Stimulated activated CD8-positive, alpha-beta memory T cell treated with anti-CD3 and anti-CD28 coated beads, Interleukin-2, amount 100 ng/mL, for 1 hour (primary cell): Measurements from ENCODE around the gene SKI.

ENCODE experiments used
- DNase-seq, 2 donors: peaks; one replicate each; pipeline ENCODE4 v3.0.0-alpha.2; 2020; ENCODE audit warnings: low read depth in 2 of 2

Gene SKI

GRCh38 chr1:2228157-2228594 is at the start of gene SKI:
TSS of gene SKI (plus strand) at chr1:2228319. CDS start at chr1:2228767, 448 bp downstream.
- no peak for DNase-seq

DNA sequence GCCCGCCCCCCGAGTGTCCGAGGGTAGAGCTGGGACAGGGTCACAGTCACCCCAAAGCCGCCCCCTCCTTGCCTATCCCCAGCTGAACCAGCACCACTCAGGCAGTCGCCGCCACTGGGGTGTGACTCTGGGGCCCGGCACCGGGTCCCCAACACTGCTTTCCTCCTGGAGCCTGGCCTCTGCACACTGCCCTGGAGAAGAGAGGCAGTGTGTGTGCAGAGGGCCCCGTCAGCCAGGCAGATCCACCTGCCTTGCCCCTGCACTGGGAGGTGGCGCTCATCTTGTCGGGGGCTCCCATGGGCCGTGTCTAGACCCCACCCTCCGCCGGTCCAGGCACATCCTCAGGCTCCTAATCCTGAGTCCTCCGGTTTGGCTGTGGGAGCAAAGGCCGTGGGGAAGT is 49.2 kb upstream of the SKI start:
- no peak for DNase-seq

GRCh38 chr1:2179283-2180013 is 48.7 kb upstream of the SKI start:
- DNase-seq: no peak

DNA sequence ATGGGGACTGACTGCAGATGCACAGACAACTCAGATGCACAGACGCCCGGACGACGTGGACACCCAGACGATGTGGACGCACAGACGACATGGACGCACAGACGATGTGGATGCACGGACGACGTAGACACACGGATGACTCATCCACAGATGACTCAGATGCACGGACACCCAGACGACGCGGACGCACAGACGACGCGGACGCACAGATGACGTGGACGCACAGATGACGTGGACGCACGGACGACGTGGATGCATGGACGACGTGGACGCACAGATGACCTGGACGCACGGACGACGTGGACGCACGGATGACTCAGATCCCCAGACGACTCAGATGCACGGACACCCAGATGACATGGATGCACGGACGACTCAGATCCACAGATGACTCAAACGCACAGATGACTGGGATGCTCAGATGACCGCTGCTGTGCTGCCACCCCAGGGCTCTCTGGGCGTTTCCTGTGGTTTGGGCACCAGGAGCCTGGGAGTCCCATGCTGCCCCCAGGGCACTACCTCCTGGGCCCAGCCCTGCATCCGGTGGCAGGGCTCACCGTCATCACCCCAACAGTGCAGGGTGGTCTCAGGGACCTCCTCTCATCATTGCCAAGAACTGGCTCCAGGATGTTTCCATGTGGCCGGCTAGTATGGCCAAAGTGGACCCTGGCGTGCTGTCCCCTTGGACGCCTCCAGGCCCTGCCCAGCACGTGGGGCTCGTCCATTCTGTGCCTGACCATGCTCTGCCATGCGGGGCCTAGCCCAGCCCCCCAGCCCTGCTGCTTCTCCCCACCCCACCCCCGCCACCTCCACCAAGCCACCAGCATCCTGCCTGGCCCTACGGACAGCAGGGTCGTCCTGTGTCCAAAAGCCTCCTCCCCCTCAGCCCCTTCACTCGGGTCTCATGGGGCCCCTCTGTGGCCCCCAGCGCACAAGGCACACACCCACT is 47.5 kb upstream of the SKI start:
- no peak for DNase-seq

DNA sequence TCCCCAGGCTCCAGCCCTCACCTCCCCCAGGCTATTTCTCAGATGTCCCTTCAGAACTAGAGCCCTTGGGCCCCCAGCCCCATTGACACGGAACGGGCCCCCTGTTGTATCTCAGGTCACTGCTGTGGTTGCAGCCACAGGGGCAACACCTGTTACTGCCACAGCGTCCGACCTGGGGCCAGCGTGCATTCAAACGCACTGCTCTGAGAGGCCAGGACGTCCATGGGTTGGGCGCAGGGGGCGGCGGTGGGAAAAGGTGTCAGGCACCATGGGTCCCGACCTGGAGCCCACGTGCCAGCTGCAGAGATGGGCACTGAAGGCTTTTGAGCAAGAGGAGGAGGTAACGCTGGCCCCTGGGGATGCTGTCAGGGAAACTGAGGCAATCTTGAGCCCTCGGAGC is 46.8 kb upstream of the SKI start:
- DNase-seq: no peak

GRCh38 chr1:2181752-2182151 is 46.4 kb upstream of the SKI start:
- DNase-seq: no peak

- no peak for DNase-seq
Measured at GRCh38 chr1:2182376-2182775, 45.7 kb upstream of the SKI start.

DNA sequence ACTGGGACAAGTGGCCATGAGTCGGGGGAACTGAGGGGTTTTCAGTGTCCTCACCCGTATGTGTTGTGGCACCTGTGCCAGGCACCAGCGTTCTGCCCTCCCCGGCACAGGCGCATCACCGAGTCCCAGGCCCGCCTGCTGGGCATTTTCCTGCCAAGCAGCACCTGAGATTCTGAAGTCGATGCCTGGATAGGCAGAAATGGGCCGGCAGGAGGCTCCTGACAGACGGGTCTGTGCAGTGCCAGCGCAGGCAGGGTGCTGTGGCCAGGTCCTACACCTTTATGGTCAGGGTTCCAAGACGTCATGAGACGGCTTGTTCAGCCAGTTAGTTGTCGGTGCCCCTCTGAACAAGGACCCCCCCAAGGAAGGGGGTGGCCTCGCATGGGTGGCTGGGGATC is 44.2 kb upstream of the SKI start:
- no peak for DNase-seq

DNA sequence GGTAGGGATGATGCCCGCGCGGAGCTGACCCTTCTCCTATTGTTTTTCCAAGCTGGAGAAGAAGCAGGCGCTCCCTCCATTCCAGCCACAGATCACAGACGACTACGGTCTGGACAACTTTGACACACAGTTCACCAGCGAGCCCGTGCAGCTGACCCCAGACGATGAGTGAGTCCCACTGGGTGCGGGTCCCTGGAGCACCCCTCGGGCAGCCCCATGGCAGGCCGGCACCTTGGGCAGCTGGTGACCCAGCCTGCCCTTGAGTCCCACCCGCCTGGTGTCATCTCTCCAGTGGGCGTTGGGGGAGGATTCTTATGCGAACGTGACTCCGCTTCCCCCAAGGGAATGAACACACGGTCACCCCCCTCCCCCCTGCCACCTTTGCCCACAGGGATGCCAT is 43.6 kb upstream of the SKI start:
- DNase-seq: no peak

DNA sequence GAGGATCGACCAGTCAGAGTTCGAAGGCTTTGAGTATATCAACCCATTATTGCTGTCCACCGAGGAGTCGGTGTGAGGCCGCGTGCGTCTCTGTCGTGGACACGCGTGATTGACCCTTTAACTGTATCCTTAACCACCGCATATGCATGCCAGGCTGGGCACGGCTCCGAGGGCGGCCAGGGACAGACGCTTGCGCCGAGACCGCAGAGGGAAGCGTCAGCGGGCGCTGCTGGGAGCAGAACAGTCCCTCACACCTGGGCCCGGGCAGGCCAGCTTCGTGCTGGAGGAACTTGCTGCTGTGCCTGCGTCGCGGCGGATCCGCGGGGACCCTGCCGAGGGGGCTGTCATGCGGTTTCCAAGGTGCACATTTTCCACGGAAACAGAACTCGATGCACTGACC is 43.2 kb upstream of the SKI start:
- DNase-seq: no peak

DNA sequence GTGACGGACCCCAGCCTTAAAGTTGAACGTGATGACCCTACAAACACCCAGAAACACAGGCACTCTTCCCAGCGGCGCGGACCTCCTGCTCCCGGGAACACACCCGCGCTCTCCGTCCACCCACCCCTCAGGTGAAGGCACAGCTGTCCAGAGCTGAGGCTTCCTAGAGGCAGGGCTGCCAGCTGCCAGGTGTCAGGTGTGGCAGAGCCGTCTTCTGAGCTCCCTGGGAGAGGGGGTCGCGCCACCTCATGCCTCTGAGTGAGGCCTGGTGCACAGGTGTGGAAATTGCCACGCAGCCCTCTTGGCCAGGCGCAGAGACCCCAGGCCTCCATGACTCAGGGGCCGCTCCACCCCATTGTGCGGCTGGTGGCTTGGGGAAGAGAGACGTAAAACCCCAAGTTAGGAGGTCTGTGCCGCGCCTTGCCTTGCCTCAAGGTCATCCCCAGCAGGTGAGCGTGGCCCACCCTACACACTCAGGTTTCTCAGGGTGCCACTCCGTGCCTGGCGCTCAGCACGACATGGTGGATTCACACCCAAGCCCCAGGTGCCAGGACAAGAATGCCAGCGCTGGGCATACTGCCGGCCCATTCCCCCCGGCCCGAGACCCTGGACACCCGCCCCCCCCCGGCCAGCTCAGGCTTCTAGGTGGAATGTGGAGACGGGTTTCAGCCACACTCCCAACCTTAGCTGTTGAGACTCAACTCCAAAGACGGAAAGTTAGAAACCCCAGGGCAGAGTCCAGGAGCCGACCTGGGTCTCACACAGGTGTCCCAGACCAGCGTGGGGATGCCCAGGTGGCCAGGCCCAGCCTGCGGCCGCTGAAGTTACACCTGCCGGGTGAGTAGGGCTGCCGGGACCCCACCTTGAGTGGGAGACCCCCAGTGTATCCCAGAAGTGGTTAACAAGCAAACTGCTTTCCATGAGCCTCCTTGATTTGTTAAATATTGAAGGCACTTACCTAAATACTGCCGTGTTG is 42.0 kb upstream of the SKI start:
- DNase-seq: no peak

GRCh38 chr1:2186901-2187300 is 41.2 kb upstream of the SKI start:
- DNase-seq: no peak

- no peak for DNase-seq
Measured at GRCh38 chr1:2187619-2188018, 40.5 kb upstream of the SKI start.

- no peak for DNase-seq
Measured at GRCh38 chr1:2188336-2188735, 39.8 kb upstream of the SKI start.

- DNase-seq: peak; percentile 80 to 85
Measured at GRCh38 chr1:2189459-2190425, 38.4 kb upstream of the SKI start.

DNA sequence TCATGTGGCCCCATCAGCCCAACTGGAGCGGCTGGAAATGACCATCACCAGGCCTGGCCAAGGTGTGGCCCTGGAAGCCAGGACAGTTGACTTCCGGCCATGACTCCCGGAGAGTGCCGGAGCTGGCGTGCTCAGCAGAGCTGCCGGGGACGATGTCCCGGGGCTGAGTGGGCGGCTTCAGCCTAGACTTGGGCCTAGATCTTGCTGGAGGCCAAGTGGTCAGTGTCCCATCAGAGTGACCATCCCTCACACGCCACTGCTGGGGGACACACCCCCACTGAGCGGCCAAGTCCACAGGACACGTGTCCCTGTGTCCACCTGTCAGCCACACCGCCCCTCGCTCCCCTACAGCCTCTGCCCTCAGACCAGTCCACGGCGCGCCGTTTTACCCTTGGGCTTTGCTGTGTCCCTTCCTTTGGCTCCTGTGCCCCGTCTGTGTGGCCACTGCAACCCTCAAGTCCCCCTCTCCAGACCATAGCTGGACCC is 37.6 kb upstream of the SKI start:
- DNase-seq: no peak

DNA sequence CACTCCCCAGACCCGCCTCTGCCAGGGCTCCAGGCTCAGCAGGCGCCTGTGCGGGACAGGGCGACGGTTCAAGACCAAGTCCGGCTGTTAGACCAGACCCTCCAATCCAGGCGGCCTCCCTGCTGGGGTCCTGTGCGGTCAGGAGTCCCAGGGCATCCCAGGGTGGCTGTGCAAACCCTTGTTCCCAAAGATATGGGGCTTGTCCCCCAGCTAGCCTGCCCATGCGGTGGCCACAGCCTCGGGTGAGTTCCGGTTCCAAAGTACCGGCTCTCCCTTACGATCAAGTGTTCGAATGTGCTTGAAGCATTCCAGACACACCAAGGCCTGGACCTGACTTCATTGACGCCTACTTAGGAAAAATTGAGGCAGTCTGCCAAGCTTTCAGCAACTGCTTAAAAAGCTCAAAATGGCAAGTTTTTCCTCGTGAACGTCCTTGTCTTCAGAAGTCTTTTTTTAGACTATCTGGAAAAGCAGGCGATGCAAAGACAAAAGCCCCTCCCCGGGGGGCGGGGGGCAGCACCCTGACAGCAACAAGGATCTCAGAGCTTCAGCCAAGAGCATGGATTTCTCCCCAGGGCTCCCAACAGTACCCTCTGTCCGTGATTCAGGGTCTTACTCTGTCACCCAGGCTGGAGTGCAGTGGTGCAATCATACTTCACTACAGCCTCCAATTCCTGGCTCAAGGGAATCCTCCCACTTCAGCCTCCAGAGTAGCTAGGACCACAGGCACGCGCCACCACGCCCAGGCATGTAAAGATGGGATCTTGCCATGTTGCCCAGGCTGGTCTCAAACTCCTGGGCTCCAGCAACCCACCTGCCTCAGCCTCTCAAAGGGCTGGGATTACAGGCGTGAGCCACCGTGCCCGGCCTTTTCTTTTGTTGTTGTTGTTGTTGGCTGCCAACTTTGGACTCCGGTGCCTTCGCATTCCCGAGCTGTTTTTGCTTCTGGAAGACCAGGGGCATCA is 35.8 kb upstream of the SKI start:
- no peak for DNase-seq

DNA sequence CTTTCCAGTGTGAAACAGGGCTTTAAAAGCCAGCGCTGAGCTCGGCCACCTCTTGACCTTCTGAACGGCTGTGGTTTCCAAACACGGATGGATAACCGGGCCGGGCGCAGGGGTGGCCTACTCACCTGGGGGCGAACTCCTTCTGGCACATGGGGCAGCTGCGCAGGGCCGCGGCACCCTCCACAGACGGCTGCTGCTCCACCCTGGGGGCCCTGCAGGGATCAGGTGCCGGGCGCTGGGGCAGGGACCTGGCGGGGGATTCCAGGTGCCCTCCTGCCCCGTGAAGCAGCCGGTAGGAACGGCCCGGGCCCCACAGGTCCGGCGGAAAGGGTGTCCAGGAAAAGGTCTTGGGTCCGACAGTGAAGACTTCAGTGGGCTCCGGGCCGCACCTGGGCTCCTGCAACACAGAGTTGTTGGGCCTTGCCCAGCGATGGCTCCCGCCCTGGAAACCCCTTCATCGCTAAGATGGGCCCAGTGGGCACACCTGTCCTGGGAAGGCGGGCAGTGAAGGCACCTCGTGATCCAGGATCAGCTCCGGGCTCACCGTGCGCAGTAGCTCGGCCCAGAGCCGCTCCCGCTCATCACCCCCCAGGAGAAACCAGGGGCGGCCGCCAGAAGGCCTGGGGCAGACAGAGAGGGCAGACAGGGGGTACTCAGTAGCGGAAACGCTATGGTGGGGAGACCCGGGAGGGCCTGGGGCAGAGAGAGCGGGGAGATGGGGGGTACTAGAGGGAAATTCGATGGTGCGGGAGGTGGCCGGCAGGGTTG is 34.4 kb upstream of the SKI start:
- no peak for DNase-seq
